ENCODE measurements around the gene FGD4. TPM values are rescaled to one million over a fixed set of nuclear protein-coding genes. Genes with fewer than 3 reads are reported as not detected.

Gene FGD4
- total RNA-seq, 4 donors from 2014 or later: 85.8 to 135 (median 123) TPM

GRCh38 chr12:32446316-32447119 is 47.2 kb downstream of the FGD4 start:
- no peak overlapping the region for H3K4me3 ChIP-seq
- H3K4me1 ChIP-seq: peaks cover 0 to 44% (median 2%) of the 10 kb centered on the region in 4 donors
- DNase-seq: no peak
- no peaks in the 10 kb centered on the region for H3K27me3 ChIP-seq
- no peaks in the 10 kb centered on the region for H3K9me3 ChIP-seq
- H3K27ac ChIP-seq: peak overlapping the region in 1 of 4 donors; percentile 13
- H3K36me3 ChIP-seq: no peaks in the 10 kb centered on the region
- no peak for TF ChIP-seq CTCF (IDR thresholded peaks at IDR 0.05)
- no peak for TF ChIP-seq POLR2A (IDR thresholded peaks at IDR 0.05)

DNA sequence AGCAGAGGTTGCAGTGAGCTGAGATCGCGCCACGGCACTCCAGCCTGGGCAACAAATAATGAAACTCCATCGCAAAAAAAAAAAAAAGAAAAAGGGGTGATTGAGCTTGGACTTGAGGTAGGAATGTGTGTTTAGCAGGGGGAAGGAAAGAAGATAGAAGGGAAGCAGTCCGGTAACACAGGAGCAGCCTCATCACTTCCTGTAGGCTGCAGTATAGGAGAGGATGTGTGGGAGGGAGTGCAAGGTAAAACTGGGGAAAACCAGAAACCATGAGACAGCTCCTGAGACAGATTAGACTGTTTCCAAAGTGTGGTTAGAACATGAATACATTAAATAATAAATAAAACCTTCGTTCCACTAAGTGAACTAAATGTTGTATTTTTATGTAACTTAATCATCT is 49.2 kb downstream of the FGD4 start:
- H3K4me1 ChIP-seq: peaks cover 0 to 44% (median 2%) of the 10 kb centered on the region in 4 donors
- H3K4me3 ChIP-seq: no peak overlapping the region
- no peaks in the 10 kb centered on the region for H3K36me3 ChIP-seq
- H3K27ac ChIP-seq: no peak overlapping the region
- DNase-seq: no peak
- no peak for TF ChIP-seq POLR2A (IDR thresholded peaks at IDR 0.05)
- TF ChIP-seq CTCF (IDR thresholded peaks at IDR 0.05): no peak
- H3K9me3 ChIP-seq: no peaks in the 10 kb centered on the region
- no peaks in the 10 kb centered on the region for H3K27me3 ChIP-seq

DNA sequence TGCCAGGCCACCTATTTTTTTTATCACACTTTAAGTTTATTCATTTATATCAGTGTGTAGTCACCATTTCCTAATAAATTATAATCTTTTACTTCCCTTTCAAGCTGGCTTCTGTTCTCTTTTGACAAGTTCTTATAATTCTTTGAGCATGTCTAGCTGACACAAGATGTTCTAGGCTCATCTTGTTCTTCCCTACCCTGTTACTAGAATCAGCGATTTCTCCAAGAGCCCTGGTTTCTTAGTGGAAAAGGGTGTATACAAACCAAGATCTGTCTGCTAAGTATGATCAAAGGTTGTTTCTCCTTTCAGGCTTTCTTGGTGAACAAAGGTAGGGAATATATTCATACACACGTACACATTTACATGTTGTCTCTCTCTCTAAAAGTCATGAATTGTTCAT is 51.0 kb downstream of the FGD4 start:
- Histone ChIP-seq H3K4me1 (peaks cover 0 to 41% (median under 1%) of the 10 kb centered on the region in 4 donors), H3K4me3 (no peak overlapping the region), H3K36me3 (no peaks in the 10 kb centered on the region), H3K27me3 (no peaks in the 10 kb centered on the region), H3K27ac (peak overlapping the region in 3 of 4 donors; percentile 9 to 73 (median 67)), H3K9me3 (no peaks in the 10 kb centered on the region)
- TF ChIP-seq POLR2A (IDR thresholded peaks at IDR 0.05): no peak
- no peak for TF ChIP-seq CTCF (IDR thresholded peaks at IDR 0.05)
- DNase-seq: no peak

DNA sequence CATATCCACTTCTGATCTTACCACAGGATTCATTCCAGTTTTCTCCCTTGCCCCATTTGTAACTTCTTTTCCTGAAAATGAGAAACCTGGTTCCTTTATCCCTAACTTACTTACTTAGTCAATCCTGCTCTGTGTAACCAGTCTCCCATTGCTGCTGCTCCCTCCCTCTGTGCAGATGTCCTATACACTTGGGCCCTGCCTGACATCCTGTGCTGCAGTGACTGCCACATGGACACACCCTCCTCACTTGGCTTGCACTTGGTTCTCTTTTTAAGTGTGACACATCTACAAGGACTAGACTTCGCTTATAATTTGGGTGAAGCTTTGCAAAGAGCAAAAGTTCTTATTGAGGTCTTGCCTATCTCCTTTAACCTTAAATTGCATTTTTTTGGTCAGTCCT is 51.4 kb downstream of the FGD4 start:
- peak in 1 of 3 donors; percentile 66 for DNase-seq
- H3K36me3 ChIP-seq: no peaks in the 10 kb centered on the region
- TF ChIP-seq POLR2A (IDR thresholded peaks at IDR 0.05) (no peak), CTCF (IDR thresholded peaks at IDR 0.05) (no peak)
- no peak overlapping the region for H3K4me3 ChIP-seq
- H3K9me3 ChIP-seq: no peaks in the 10 kb centered on the region
- no peaks in the 10 kb centered on the region for H3K27me3 ChIP-seq
- H3K27ac ChIP-seq: peak overlapping the region in 3 of 4 donors; percentile 9 to 73 (median 67)
- peaks cover 0 to 37% (median 0%) of the 10 kb centered on the region in 4 donors for H3K4me1 ChIP-seq

GRCh38 chr12:32451816-32452215 is 52.5 kb downstream of the FGD4 start:
- Histone ChIP-seq H3K36me3 (no peaks in the 10 kb centered on the region), H3K9me3 (no peaks in the 10 kb centered on the region), H3K27ac (no peak overlapping the region), H3K4me1 (peaks cover 0 to 26% (median 0%) of the 10 kb centered on the region in 4 donors), H3K4me3 (no peak overlapping the region), H3K27me3 (no peaks in the 10 kb centered on the region)
- no peak for DNase-seq
- no peak for TF ChIP-seq CTCF (IDR thresholded peaks at IDR 0.05)
